ENCODE measurements around the gene EDIL3. TPM values are rescaled to one million over a fixed set of nuclear protein-coding genes. Genes with fewer than 3 reads are reported as not detected.

EDIL3 gene
- total RNA-seq, 1 experiment from 2014 or later = 17.6 TPM

DNA sequence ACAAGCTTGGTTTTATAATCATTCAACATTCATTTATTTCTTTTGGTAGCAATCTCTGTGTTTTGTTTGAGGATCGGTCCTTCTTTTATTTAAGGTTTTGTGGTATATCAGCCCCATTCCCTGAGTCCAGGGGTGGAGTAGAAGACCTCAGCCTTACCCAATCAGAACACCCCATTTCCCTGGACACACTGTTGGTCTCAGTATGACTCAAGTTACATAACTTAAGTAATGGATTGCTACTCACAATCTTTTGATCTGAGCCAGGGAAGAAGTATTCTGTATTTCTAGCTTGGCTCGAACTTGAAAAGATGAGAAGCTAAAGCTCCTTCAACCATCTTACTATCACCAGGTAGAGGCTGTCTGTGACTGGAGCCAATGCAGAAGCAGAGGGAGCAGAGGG, 488.8 kb downstream of the EDIL3 start:
- in situ Hi-C loops (cut with HindIII; ENCODE audit: low pct_unique_long_range_greater_than_20kb, low sequenced_read_pairs) = no loop called here
- Histone ChIP-seq H3K9me3 (ENCODE audit: control insufficient read depth, insufficient read depth, low read depth, low read length) (no peaks in the 10 kb centered on the region), H3K36me3 (ENCODE audit: control insufficient read depth, insufficient read depth, low read length) (no peaks in the 10 kb centered on the region), H3K4me1 (ENCODE audit: control insufficient read depth, insufficient read depth, low read length) (no peaks in the 10 kb centered on the region), H3K27ac (ENCODE audit: low read length) (no peak overlapping the region), H3K4me3 (ENCODE audit: low read depth in 2 of 2, low read length in 2 of 2) (no peak overlapping the region), H3K27me3 (ENCODE audit: control insufficient read depth, insufficient read depth, low read length) (no peaks in the 10 kb centered on the region)
- ChIA-PET POLR2A (no interaction called here), CTCF (no interaction called here)
- intact Hi-C loops (cut with micrococcal nuclease; ENCODE audit: unreplicated experiment) = no loop called here
- TF ChIP-seq, protein P1, sequence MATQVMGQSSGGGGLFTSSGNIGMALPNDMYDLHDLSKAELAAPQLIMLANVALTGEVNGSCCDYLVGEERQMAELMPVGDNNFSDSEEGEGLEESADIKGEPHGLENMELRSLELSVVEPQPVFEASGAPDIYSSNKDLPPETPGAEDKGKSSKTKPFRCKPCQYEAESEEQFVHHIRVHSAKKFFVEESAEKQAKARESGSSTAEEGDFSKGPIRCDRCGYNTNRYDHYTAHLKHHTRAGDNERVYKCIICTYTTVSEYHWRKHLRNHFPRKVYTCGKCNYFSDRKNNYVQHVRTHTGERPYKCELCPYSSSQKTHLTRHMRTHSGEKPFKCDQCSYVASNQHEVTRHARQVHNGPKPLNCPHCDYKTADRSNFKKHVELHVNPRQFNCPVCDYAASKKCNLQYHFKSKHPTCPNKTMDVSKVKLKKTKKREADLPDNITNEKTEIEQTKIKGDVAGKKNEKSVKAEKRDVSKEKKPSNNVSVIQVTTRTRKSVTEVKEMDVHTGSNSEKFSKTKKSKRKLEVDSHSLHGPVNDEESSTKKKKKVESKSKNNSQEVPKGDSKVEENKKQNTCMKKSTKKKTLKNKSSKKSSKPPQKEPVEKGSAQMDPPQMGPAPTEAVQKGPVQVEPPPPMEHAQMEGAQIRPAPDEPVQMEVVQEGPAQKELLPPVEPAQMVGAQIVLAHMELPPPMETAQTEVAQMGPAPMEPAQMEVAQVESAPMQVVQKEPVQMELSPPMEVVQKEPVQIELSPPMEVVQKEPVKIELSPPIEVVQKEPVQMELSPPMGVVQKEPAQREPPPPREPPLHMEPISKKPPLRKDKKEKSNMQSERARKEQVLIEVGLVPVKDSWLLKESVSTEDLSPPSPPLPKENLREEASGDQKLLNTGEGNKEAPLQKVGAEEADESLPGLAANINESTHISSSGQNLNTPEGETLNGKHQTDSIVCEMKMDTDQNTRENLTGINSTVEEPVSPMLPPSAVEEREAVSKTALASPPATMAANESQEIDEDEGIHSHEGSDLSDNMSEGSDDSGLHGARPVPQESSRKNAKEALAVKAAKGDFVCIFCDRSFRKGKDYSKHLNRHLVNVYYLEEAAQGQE (IDR thresholded peaks at IDR 0.05; ENCODE audit: insufficient read depth in 1 of 2, low read depth in 2 of 2, low read length in 1 of 2) = no peak
- TF ChIP-seq, protein P2, sequence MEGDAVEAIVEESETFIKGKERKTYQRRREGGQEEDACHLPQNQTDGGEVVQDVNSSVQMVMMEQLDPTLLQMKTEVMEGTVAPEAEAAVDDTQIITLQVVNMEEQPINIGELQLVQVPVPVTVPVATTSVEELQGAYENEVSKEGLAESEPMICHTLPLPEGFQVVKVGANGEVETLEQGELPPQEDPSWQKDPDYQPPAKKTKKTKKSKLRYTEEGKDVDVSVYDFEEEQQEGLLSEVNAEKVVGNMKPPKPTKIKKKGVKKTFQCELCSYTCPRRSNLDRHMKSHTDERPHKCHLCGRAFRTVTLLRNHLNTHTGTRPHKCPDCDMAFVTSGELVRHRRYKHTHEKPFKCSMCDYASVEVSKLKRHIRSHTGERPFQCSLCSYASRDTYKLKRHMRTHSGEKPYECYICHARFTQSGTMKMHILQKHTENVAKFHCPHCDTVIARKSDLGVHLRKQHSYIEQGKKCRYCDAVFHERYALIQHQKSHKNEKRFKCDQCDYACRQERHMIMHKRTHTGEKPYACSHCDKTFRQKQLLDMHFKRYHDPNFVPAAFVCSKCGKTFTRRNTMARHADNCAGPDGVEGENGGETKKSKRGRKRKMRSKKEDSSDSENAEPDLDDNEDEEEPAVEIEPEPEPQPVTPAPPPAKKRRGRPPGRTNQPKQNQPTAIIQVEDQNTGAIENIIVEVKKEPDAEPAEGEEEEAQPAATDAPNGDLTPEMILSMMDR (IDR thresholded peaks at IDR 0.05) = no peak
- no peak for TF ChIP-seq SIN3A (IDR thresholded peaks at IDR 0.05; ENCODE audit: borderline replicate concordance, insufficient read depth, low read depth, low read length)
- TF ChIP-seq TCF7L2 (IDR thresholded peaks at IDR 0.05; ENCODE audit: low read depth, low read length) = no peak
- no peak for TF ChIP-seq POLR2AphosphoS5 (IDR thresholded peaks at IDR 0.05; ENCODE audit: low read depth, low read length)
- ATAC-seq = no peak
- no TSS peak for BruUV-seq (replicated peaks)
- no peak for DNase-seq (ENCODE audit: low read depth, low spot score)

DNA sequence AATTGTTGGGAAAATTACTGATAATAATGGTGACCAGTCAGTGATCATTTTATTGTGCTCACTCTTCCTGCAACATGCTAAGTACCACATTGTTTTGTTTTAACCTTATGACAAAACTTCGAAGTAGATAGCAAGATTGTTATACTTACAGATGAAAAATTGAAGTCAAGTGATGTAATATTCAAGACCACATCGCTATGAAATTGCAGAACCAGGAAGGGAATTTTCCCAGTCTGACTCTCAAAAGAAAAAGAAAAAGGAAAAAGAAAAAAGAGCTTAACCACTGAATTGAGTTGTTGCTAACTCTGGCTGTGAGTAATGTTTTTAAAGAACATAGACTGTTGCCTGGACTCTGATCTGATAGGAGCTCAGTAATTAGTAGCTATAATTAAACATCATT, 493.4 kb downstream of the EDIL3 start:
- ChIA-PET POLR2A (no interaction called here), CTCF (no interaction called here)
- no peaks in the 10 kb centered on the region for H3K36me3 ChIP-seq (ENCODE audit: control insufficient read depth, insufficient read depth, low read length)
- intact Hi-C loops (cut with micrococcal nuclease; ENCODE audit: unreplicated experiment) (no loop called here), in situ Hi-C loops (cut with HindIII; ENCODE audit: low pct_unique_long_range_greater_than_20kb, low sequenced_read_pairs) (no loop called here)
- no peaks in the 10 kb centered on the region for H3K9me3 ChIP-seq (ENCODE audit: control insufficient read depth, insufficient read depth, low read depth, low read length)
- H3K4me3 ChIP-seq (ENCODE audit: low read depth in 2 of 2, low read length in 2 of 2) = no peak overlapping the region
- H3K27ac ChIP-seq (ENCODE audit: low read length) = no peak overlapping the region
- TF ChIP-seq POLR2AphosphoS5 (IDR thresholded peaks at IDR 0.05; ENCODE audit: low read depth, low read length) (no peak), SIN3A (IDR thresholded peaks at IDR 0.05; ENCODE audit: borderline replicate concordance, insufficient read depth, low read depth, low read length) (no peak), TCF7L2 (IDR thresholded peaks at IDR 0.05; ENCODE audit: low read depth, low read length) (no peak)
- TF ChIP-seq, protein P2 (IDR thresholded peaks at IDR 0.05) = no peak
- TF ChIP-seq, protein P1 (IDR thresholded peaks at IDR 0.05; ENCODE audit: insufficient read depth in 1 of 2, low read depth in 2 of 2, low read length in 1 of 2) = no peak
- no TSS peak for BruUV-seq (replicated peaks)
- no peak for DNase-seq (ENCODE audit: low read depth, low spot score)
- H3K27me3 ChIP-seq (ENCODE audit: control insufficient read depth, insufficient read depth, low read length) = no peaks in the 10 kb centered on the region
- no peak for ATAC-seq
- no peaks in the 10 kb centered on the region; the same call in 1 of the 2 replicates for H3K4me1 ChIP-seq (ENCODE audit: control insufficient read depth, insufficient read depth, low read length)
